Mesothelial cell of epicardium (in vitro differentiated cells): ENCODE measurements around the gene ABCB6. TPM values are rescaled to one million over a fixed set of nuclear protein-coding genes. Genes with fewer than 3 reads are reported as not detected.

ENCODE experiments used
- DNase-seq, 2 experiments: peaks; one replicate each; pipeline ENCODE4 v3.0.0; 2021; ENCODE audit warnings: low spot score in 2 of 2; ENCODE audit not compliant: unreplicated experiment in 2 of 2
- H3K27ac Mint-ChIP-seq: 2 replicates; pipeline ENCODE4 v1.8.0; 2021; ENCODE audit warnings: mixed read lengths
- H3K27me3 Mint-ChIP-seq: 2 replicates; pipeline ENCODE4 v1.8.0; 2021; ENCODE audit warnings: low read depth, mixed read lengths
- H3K36me3 Mint-ChIP-seq: 2 replicates; pipeline ENCODE4 v1.8.0; 2021; ENCODE audit warnings: mixed read lengths
- H3K4me1 Mint-ChIP-seq: 2 replicates; pipeline ENCODE4 v1.8.0; 2021; ENCODE audit warnings: mixed read lengths
- H3K4me3 Mint-ChIP-seq: 2 replicates; pipeline ENCODE4 v1.8.0; 2021; ENCODE audit warnings: mild to moderate bottlenecking, moderate library complexity, mixed read lengths
- H3K9me3 Mint-ChIP-seq: 2 replicates; pipeline ENCODE4 v1.8.0; 2021; ENCODE audit warnings: mixed read lengths
- CTCF ChIP-seq: fragments of 200-600 bp; sonication (generic); IDR thresholded peaks from one replicate; pipeline ENCODE4 v1.5.0; 2021; ENCODE audit warnings: antibody characterized with exemption; ENCODE audit not compliant: unreplicated experiment
- total RNA-seq: library from RNA; stranded (reverse); gene quantifications from 3 replicates; pipeline ENCODE4 v1.2.1, GENCODE V29; 2021

Gene ABCB6
- total RNA-seq, 1 donor from 2014 or later: 28.1 TPM

- no peak for DNase-seq
- no peak for TF ChIP-seq CTCF
- Mint-ChIP-seq H3K4me3 (no peak overlapping the region), H3K27ac (no peak overlapping the region), H3K27me3 (no peaks in the 10 kb centered on the region), H3K36me3 (peaks cover 15% of the 10 kb centered on the region), H3K4me1 (peaks cover 9% of the 10 kb centered on the region), H3K9me3 (no peaks in the 10 kb centered on the region)
Measured at GRCh38 chr2:219234331-219234730, 15.6 kb upstream of the ABCB6 start.

GRCh38 chr2:219230059-219230540 lies 11.3 kb upstream of the ABCB6 start:
- DNase-seq: peak in 1 of 2 experiments; percentile 55
- Mint-ChIP-seq H3K4me3 (peak overlapping the region; percentile 99), H3K27ac (peak overlapping the region; percentile 98), H3K27me3 (no peaks in the 10 kb centered on the region), H3K36me3 (peaks cover 15% of the 10 kb centered on the region), H3K9me3 (no peaks in the 10 kb centered on the region), H3K4me1 (peaks cover 23% of the 10 kb centered on the region)
- no peak for TF ChIP-seq CTCF

GRCh38 chr2:219229305-219230058 lies 10.7 kb upstream of the ABCB6 start, which contains the start of the genes ANKZF1 and ATG9A:
ANKZF1 (plus strand) TSS chr2:219229806; CDS start chr2:219230258, 452 bp downstream.
ATG9A (minus strand) TSS chr2:219229636; CDS start chr2:219228024, 1,612 bp downstream.
- no peaks in the 10 kb centered on the region for H3K27me3 Mint-ChIP-seq
- peak within 1 kb of the TSS; percentile 98 for H3K27ac Mint-ChIP-seq
- no peak for TF ChIP-seq CTCF
- DNase-seq: peak; percentile 93 to 95
- peaks cover 23% of the 10 kb centered on the region for H3K4me1 Mint-ChIP-seq
- peak within 1 kb of the TSS; percentile 99 for H3K4me3 Mint-ChIP-seq
- H3K9me3 Mint-ChIP-seq: no peaks in the 10 kb centered on the region
- H3K36me3 Mint-ChIP-seq: peaks cover 17% of the 10 kb centered on the region

- peaks cover 23% of the 10 kb centered on the region for H3K4me1 Mint-ChIP-seq
- H3K27ac Mint-ChIP-seq: peak overlapping the region; percentile 76
- H3K9me3 Mint-ChIP-seq: no peaks in the 10 kb centered on the region
- TF ChIP-seq CTCF: no peak
- no peak for DNase-seq
- no peaks in the 10 kb centered on the region for H3K27me3 Mint-ChIP-seq
- H3K4me3 Mint-ChIP-seq: peak overlapping the region; percentile 99
- H3K36me3 Mint-ChIP-seq: peaks cover 20% of the 10 kb centered on the region
Measured at GRCh38 chr2:219228911-219229304, 10.2 kb upstream of the ABCB6 start.

- Mint-ChIP-seq H3K27ac (peak overlapping the region; percentile 76), H3K4me3 (peak overlapping the region; percentile 99), H3K27me3 (no peaks in the 10 kb centered on the region), H3K9me3 (no peaks in the 10 kb centered on the region), H3K4me1 (peaks cover 23% of the 10 kb centered on the region), H3K36me3 (peaks cover 24% of the 10 kb centered on the region)
- no peak for DNase-seq
- TF ChIP-seq CTCF: no peak
Measured at GRCh38 chr2:219228041-219228910, 9.5 kb upstream of the ABCB6 start.
